ENCODE measurements around the gene MUCL3. TPM values are rescaled to one million over a fixed set of nuclear protein-coding genes. Genes with fewer than 3 reads are reported as not detected.

MUCL3 gene
- total and polyA plus RNA-seq, 2 donors (not counting 1 experiment from before 2014, with no cell fraction given): not detected

DNA sequence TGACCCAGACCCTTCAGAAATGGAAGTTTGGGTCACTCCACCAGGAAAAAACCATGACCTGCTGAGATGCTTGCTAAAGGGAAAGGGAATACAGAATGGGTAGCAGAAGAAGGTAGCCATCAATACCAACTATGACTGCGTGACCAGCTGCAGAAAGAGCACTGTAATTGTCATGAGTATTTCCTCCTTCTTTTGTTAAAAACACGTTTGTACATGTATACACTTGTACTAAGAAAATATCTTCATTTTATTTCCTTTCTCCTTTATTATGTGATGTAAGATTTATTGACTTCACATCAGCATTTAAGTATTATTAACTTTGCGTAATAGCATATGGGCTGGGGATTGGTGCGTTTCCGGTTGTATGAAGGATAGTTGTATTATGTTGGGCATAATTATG lies 30.2 kb downstream of the MUCL3 start:
- Histone ChIP-seq H3K4me1 (ENCODE audit: control insufficient read depth, extremely low read depth, insufficient read depth, low read length) (no peaks in the 10 kb centered on the region), H3K4me3 (replicated peaks in 1 of 4; ENCODE audit: control extremely low read depth in 1 of 4, insufficient read depth in 1 of 4, low read depth in 3 of 4, low read length in 4 of 4) (no peak overlapping the region), H2AFZ (ENCODE audit: low read length) (no peak overlapping the region), H3K9ac (ENCODE audit: insufficient read depth, low read length) (no peak overlapping the region), H3K79me2 (ENCODE audit: control insufficient read depth, insufficient read depth, low read length) (no peaks in the 10 kb centered on the region), H3K27ac (ENCODE audit: insufficient read depth, low read length) (no peak overlapping the region), H4K20me1 (ENCODE audit: control insufficient read depth, extremely low read depth, insufficient read depth, low read length) (no peaks in the 10 kb centered on the region), H3K4me2 (ENCODE audit: extremely low read depth, insufficient read depth, low read length) (no peak overlapping the region), H3K27me3 (ENCODE audit: control insufficient read depth, insufficient read depth, low read length) (peaks cover 14% of the 10 kb centered on the region), H3K36me3 (ENCODE audit: control insufficient read depth, insufficient read depth, low read length) (no peaks in the 10 kb centered on the region), H3K9me3 (ENCODE audit: control insufficient read depth, insufficient read depth, low read depth, low read length) (no peaks in the 10 kb centered on the region)
- TF ChIP-seq EZH2 (IDR thresholded peaks at IDR 0.05; ENCODE audit: low read length, missing control alignments): no peak
- TF ChIP-seq, protein P1, sequence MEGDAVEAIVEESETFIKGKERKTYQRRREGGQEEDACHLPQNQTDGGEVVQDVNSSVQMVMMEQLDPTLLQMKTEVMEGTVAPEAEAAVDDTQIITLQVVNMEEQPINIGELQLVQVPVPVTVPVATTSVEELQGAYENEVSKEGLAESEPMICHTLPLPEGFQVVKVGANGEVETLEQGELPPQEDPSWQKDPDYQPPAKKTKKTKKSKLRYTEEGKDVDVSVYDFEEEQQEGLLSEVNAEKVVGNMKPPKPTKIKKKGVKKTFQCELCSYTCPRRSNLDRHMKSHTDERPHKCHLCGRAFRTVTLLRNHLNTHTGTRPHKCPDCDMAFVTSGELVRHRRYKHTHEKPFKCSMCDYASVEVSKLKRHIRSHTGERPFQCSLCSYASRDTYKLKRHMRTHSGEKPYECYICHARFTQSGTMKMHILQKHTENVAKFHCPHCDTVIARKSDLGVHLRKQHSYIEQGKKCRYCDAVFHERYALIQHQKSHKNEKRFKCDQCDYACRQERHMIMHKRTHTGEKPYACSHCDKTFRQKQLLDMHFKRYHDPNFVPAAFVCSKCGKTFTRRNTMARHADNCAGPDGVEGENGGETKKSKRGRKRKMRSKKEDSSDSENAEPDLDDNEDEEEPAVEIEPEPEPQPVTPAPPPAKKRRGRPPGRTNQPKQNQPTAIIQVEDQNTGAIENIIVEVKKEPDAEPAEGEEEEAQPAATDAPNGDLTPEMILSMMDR (conservative IDR thresholded peaks at IDR 0.05 in 1 of 2, IDR thresholded peaks at IDR 0.05 in 1 of 2; ENCODE audit: low read depth in 1 of 2, low read length in 2 of 2): no peak
- DNase-seq (ENCODE audit: low read depth in 2 of 2): no peak

GRCh38 chr6:30972816-30973215 lies 32.0 kb downstream of the MUCL3 start:
- no peak for DNase-seq (ENCODE audit: low read depth in 2 of 2)
- Histone ChIP-seq H3K4me1 (ENCODE audit: control insufficient read depth, extremely low read depth, insufficient read depth, low read length) (no peaks in the 10 kb centered on the region), H3K27ac (ENCODE audit: insufficient read depth, low read length) (no peak overlapping the region), H3K36me3 (ENCODE audit: control insufficient read depth, insufficient read depth, low read length) (no peaks in the 10 kb centered on the region), H3K27me3 (ENCODE audit: control insufficient read depth, insufficient read depth, low read length) (peaks cover 14% of the 10 kb centered on the region), H3K4me2 (ENCODE audit: extremely low read depth, insufficient read depth, low read length) (no peak overlapping the region), H3K4me3 (replicated peaks in 1 of 4; ENCODE audit: control extremely low read depth in 1 of 4, insufficient read depth in 1 of 4, low read depth in 3 of 4, low read length in 4 of 4) (no peak overlapping the region), H3K9me3 (ENCODE audit: control insufficient read depth, insufficient read depth, low read depth, low read length) (no peaks in the 10 kb centered on the region), H4K20me1 (ENCODE audit: control insufficient read depth, extremely low read depth, insufficient read depth, low read length) (no peaks in the 10 kb centered on the region), H3K79me2 (ENCODE audit: control insufficient read depth, insufficient read depth, low read length) (no peaks in the 10 kb centered on the region), H2AFZ (ENCODE audit: low read length) (no peak overlapping the region), H3K9ac (ENCODE audit: insufficient read depth, low read length) (no peak overlapping the region)
- TF ChIP-seq EZH2 (IDR thresholded peaks at IDR 0.05; ENCODE audit: low read length, missing control alignments): no peak
- TF ChIP-seq, protein P1 (conservative IDR thresholded peaks at IDR 0.05 in 1 of 2, IDR thresholded peaks at IDR 0.05 in 1 of 2; ENCODE audit: low read depth in 1 of 2, low read length in 2 of 2): no peak

GRCh38 chr6:30974490-30975252 lies 33.9 kb downstream of the MUCL3 start:
- Histone ChIP-seq H3K27ac (ENCODE audit: insufficient read depth, low read length) (no peak overlapping the region), H3K36me3 (ENCODE audit: control insufficient read depth, insufficient read depth, low read length) (no peaks in the 10 kb centered on the region), H3K9ac (ENCODE audit: insufficient read depth, low read length) (no peak overlapping the region), H3K4me3 (replicated peaks in 1 of 4; ENCODE audit: control extremely low read depth in 1 of 4, insufficient read depth in 1 of 4, low read depth in 3 of 4, low read length in 4 of 4) (no peak overlapping the region), H3K9me3 (ENCODE audit: control insufficient read depth, insufficient read depth, low read depth, low read length) (no peaks in the 10 kb centered on the region), H2AFZ (ENCODE audit: low read length) (no peak overlapping the region), H3K4me2 (ENCODE audit: extremely low read depth, insufficient read depth, low read length) (no peak overlapping the region), H4K20me1 (ENCODE audit: control insufficient read depth, extremely low read depth, insufficient read depth, low read length) (no peaks in the 10 kb centered on the region), H3K27me3 (ENCODE audit: control insufficient read depth, insufficient read depth, low read length) (peaks cover 16% of the 10 kb centered on the region), H3K79me2 (ENCODE audit: control insufficient read depth, insufficient read depth, low read length) (no peaks in the 10 kb centered on the region), H3K4me1 (ENCODE audit: control insufficient read depth, extremely low read depth, insufficient read depth, low read length) (no peaks in the 10 kb centered on the region)
- TF ChIP-seq, protein P1 (conservative IDR thresholded peaks at IDR 0.05 in 1 of 2, IDR thresholded peaks at IDR 0.05 in 1 of 2; ENCODE audit: low read depth in 1 of 2, low read length in 2 of 2): no peak
- TF ChIP-seq EZH2 (IDR thresholded peaks at IDR 0.05; ENCODE audit: low read length, missing control alignments): no peak
- no peak for DNase-seq (ENCODE audit: low read depth in 2 of 2)
